Measurements from ENCODE around the gene NDUFB7.
"Not testable (repeated sequence)": the region's sequence is repeated elsewhere in the genome, so short reads cannot be mapped to it uniquely, and the experiment has no call there.

NDUFB7 gene

GRCh38 chr19:14570864-14571527 lies 870 bp downstream of the NDUFB7 start:
- no peak for DNase-seq

- no peak for DNase-seq
Observed at GRCh38 chr19:14567079-14567478, 4.8 kb downstream of the NDUFB7 start.

- no peak for DNase-seq
Observed at GRCh38 chr19:14566712-14567077, 5.2 kb downstream of the NDUFB7 start.

- DNase-seq: no peak
Observed at GRCh38 chr19:14565765-14566711, 5.8 kb downstream of the NDUFB7 start.

GRCh38 chr19:14565298-14565679 lies 6.6 kb downstream of the NDUFB7 start:
- no peak for DNase-seq

GRCh38 chr19:14564652-14565297 lies 7.1 kb downstream of the NDUFB7 start:
- DNase-seq: not testable (repeated sequence)

GRCh38 chr19:14563989-14564651 lies 7.7 kb downstream of the NDUFB7 start:
- no peak for DNase-seq

GRCh38 chr19:14563590-14563926 lies 8.3 kb downstream of the NDUFB7 start:
- no peak for DNase-seq

- no peak for DNase-seq
Observed at GRCh38 chr19:14562660-14563589, 8.9 kb downstream of the NDUFB7 start.

GRCh38 chr19:14561847-14562351 lies 10.0 kb downstream of the NDUFB7 start:
- DNase-seq: no peak

GRCh38 chr19:14561249-14561648 lies 10.6 kb downstream of the NDUFB7 start:
- DNase-seq: no peak

GRCh38 chr19:14560776-14561108 lies 11.1 kb downstream of the NDUFB7 start:
- DNase-seq: no peak

- no peak for DNase-seq
Observed at GRCh38 chr19:14559916-14560775, 11.7 kb downstream of the NDUFB7 start.

GRCh38 chr19:14558370-14559066 lies 13.3 kb downstream of the NDUFB7 start:
- no peak for DNase-seq

GRCh38 chr19:14556662-14557188 lies 15.1 kb downstream of the NDUFB7 start:
- peak; percentile 27 for DNase-seq

GRCh38 chr19:14555918-14556661 lies 15.8 kb downstream of the NDUFB7 start:
- DNase-seq: no peak

GRCh38 chr19:14554382-14554812 lies 17.5 kb downstream of the NDUFB7 start:
- DNase-seq: no peak

- DNase-seq: no peak
Observed at GRCh38 chr19:14553939-14554243, 18.0 kb downstream of the NDUFB7 start.
